ENCODE measurements around the gene RASA2. TPM values are rescaled to one million over a fixed set of nuclear protein-coding genes. Genes with fewer than 3 reads are reported as not detected.

RASA2 gene
- total and polyA plus RNA-seq, 9 of the 15 experiments (the other 6 are each of a cell fraction or from before 2014, with no cell fraction given) = 2.0 to 12.8 (median 9.5) TPM

DNA sequence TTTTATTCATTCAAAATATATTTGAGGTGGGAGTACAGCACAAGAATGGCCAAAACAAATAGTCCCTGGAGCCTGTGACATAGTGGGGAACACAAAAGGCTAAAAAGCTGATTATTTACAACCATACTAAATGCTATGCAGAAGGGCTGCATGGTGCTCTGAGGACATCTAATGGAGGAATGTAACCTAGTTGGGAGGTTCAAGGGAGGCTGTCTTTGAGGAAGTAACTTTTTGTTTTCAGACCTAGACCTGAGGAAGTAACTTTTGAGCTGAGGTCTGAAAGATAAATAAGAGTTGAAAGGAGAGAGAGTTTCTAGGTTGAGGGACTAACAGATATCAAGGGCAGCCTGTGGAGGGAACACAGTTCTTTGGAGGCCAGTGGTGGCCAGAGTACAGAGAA lies 34.8 kb upstream of the RASA2 start (continued):
- TF ChIP-seq ELK1 (CRISPR knock-in tag; IDR thresholded peaks at IDR 0.05) = no peak
- no peak for TF ChIP-seq MXI1 (IDR thresholded peaks at IDR 0.05; ENCODE audit: low read depth, low read length)
- no peak; the same call in 1 of the 2 replicates for TF ChIP-seq JUND (IDR thresholded peaks at IDR 0.05; ENCODE audit: borderline replicate concordance, low read depth, low read length)
- TF ChIP-seq JUND (tag; IDR thresholded peaks at IDR 0.05; ENCODE audit: borderline replicate concordance, low read depth, low read length) = peak; percentile 36; the same call in 1 of the 3 replicates
- no peak for TF ChIP-seq PHF20 (IDR thresholded peaks at IDR 0.05; ENCODE audit: partially characterized antibody)
- no peak for TF ChIP-seq KDM1A (IDR thresholded peaks at IDR 0.05)
- no peak for TF ChIP-seq NUFIP1 (IDR thresholded peaks at IDR 0.05; ENCODE audit: partially characterized antibody)
- TF ChIP-seq ARID2 (IDR thresholded peaks at IDR 0.05) = peak; percentile 63; the same call in 1 of the 2 replicates
- no peak for TF ChIP-seq ZNF77 (CRISPR knock-in tag; IDR thresholded peaks at IDR 0.05)
- TF ChIP-seq SREBF2 (CRISPR knock-in tag; IDR thresholded peaks at IDR 0.05) = no peak
- no peak for TF ChIP-seq ZNF146 (CRISPR knock-in tag; IDR thresholded peaks at IDR 0.05; ENCODE audit: unreplicated experiment)
- TF ChIP-seq FOXA3 (CRISPR knock-in tag; conservative IDR thresholded peaks at IDR 0.05 in 1 of 2, IDR thresholded peaks at IDR 0.05 in 1 of 2) = peak in 1 of 2 experiments; percentile 58; a peak in 1 of 4 replicates
- TF ChIP-seq, protein P1, sequence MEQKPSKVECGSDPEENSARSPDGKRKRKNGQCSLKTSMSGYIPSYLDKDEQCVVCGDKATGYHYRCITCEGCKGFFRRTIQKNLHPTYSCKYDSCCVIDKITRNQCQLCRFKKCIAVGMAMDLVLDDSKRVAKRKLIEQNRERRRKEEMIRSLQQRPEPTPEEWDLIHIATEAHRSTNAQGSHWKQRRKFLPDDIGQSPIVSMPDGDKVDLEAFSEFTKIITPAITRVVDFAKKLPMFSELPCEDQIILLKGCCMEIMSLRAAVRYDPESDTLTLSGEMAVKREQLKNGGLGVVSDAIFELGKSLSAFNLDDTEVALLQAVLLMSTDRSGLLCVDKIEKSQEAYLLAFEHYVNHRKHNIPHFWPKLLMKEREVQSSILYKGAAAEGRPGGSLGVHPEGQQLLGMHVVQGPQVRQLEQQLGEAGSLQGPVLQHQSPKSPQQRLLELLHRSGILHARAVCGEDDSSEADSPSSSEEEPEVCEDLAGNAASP (IDR thresholded peaks at IDR 0.05) = no peak
- TF ChIP-seq HSF4 (CRISPR knock-in tag; IDR thresholded peaks at IDR 0.05; ENCODE audit: borderline replicate concordance) = no peak
- no peak for TF ChIP-seq ELF4 (CRISPR knock-in tag; IDR thresholded peaks at IDR 0.05)
- TF ChIP-seq, protein P2, sequence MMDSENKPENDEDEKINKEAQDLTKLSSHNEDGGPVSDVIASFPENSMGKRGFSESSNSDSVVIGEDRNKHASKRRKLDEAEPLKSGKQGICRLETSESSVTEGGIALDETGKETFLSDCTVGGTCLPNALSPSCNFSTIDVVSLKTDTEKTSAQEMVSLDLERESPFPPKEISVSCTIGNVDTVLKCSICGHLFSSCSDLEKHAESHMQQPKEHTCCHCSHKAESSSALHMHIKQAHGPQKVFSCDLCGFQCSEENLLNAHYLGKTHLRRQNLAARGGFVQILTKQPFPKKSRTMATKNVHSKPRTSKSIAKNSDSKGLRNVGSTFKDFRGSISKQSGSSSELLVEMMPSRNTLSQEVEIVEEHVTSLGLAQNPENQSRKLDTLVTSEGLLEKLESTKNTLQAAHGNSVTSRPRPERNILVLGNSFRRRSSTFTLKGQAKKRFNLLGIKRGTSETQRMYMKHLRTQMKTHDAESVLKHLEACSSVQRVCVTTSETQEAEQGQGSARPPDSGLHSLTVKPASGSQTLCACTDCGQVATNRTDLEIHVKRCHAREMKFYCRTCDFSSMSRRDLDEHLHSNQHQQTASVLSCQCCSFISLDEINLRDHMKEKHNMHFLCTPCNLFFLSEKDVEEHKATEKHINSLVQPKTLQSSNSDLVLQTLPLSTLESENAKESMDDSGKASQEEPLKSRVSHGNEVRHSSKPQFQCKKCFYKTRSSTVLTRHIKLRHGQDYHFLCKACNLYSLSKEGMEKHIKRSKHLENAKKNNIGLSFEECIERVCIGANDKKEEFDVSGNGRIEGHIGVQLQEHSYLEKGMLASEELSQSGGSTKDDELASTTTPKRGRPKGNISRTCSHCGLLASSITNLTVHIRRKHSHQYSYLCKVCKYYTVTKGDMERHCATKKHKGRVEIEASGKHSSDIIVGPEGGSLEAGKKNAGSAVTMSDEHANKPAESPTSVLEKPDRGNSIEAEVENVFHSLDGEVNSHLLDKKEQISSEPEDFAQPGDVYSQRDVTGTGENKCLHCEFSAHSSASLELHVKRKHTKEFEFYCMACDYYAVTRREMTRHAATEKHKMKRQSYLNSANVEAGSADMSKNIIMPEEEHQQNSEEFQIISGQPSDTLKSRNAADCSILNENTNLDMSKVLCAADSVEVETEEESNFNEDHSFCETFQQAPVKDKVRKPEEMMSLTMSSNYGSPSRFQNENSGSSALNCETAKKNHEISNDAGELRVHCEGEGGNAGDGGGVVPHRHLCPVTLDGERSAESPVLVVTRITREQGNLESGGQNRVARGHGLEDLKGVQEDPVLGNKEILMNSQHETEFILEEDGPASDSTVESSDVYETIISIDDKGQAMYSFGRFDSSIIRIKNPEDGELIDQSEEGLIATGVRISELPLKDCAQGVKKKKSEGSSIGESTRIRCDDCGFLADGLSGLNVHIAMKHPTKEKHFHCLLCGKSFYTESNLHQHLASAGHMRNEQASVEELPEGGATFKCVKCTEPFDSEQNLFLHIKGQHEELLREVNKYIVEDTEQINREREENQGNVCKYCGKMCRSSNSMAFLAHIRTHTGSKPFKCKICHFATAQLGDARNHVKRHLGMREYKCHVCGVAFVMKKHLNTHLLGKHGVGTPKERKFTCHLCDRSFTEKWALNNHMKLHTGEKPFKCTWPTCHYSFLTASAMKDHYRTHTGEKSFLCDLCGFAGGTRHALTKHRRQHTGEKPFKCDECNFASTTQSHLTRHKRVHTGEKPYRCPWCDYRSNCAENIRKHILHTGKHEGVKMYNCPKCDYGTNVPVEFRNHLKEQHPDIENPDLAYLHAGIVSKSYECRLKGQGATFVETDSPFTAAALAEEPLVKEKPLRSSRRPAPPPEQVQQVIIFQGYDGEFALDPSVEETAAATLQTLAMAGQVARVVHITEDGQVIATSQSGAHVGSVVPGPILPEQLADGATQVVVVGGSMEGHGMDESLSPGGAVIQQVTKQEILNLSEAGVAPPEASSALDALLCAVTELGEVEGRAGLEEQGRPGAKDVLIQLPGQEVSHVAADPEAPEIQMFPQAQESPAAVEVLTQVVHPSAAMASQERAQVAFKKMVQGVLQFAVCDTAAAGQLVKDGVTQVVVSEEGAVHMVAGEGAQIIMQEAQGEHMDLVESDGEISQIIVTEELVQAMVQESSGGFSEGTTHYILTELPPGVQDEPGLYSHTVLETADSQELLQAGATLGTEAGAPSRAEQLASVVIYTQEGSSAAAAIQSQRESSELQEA (IDR thresholded peaks at IDR 0.05; ENCODE audit: low read depth) = no peak

Measured in K562 (cell line).